Measurements from ENCODE around the gene ALDH2.
A peak's percentile ranks its signal among the peaks of the same experiment; 100 is the strongest.
"Not testable (repeated sequence)": the region's sequence is repeated elsewhere in the genome, so short reads cannot be mapped to it uniquely, and the experiment has no call there.

ALDH2 gene

DNA sequence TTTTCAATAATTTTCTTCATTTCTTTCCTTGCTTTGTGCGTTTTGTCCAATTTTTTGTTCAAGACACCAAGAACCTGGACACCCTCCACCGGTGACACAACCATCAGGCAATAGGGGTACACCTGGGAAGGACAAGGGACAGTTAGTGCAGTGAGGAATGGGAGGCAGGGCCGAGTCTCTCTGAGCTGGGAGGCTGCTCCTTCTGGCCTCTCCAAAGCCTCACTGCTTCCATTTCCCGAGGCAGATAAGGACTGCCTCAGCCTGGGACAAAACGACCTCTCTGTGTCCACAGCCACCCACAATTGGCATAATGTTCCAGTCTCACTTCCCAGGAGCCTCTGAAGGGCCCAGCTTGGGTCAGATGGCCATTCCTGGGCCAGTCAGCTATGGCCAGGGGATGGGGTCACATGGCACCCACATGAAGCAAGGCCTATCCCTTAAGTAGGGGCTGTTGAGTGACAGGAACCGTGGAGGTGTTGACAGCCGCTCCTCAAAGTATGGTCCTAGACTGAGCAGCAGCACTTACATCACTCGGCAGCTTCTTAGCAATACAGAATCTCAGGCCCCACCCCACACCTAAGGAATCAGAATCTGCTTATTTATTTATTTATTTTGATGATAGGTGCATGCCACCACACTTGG, 61.7 kb downstream of the ALDH2 start:
- no peaks in the 10 kb centered on the region for H3K27me3 ChIP-seq (ENCODE audit: insufficient read depth, low read length)
- H3K36me3 ChIP-seq (ENCODE audit: insufficient read depth, low read length) = no peaks in the 10 kb centered on the region
- no peaks in the 10 kb centered on the region for H3K9me3 ChIP-seq (ENCODE audit: low read length)
- peaks cover 8% of the 10 kb centered on the region for H3K4me1 ChIP-seq (ENCODE audit: insufficient read depth, low read length)
- no peak overlapping the region for H3K4me3 ChIP-seq (ENCODE audit: low read length)
- H2AFZ ChIP-seq (ENCODE audit: low read depth, low read length) = no peak overlapping the region

DNA sequence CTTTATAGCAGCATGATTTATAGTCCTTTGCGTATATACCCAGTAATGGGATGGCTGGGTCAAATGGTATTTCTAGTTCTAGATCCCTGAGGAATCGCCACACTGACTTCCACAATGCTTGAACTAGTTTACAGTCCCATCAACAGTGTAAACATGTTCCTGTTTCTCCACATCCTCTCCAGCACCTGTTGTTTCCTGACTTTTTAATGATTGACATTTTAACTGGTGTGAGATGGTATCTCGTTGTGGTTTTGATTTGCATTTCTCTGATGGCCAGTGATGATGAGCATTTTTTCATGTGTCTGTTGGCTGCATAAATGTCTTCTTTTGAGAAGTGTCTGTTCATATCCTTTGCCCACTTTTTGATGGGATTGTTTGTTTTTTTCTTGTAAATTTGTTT, 62.9 kb downstream of the ALDH2 start:
- not testable (repeated sequence) for H3K4me1 ChIP-seq (ENCODE audit: insufficient read depth, low read length); H2AFZ ChIP-seq (ENCODE audit: low read depth, low read length); H3K27me3 ChIP-seq (ENCODE audit: insufficient read depth, low read length); H3K4me3 ChIP-seq (ENCODE audit: low read length); H3K36me3 ChIP-seq (ENCODE audit: insufficient read depth, low read length); H3K9me3 ChIP-seq (ENCODE audit: low read length)

DNA sequence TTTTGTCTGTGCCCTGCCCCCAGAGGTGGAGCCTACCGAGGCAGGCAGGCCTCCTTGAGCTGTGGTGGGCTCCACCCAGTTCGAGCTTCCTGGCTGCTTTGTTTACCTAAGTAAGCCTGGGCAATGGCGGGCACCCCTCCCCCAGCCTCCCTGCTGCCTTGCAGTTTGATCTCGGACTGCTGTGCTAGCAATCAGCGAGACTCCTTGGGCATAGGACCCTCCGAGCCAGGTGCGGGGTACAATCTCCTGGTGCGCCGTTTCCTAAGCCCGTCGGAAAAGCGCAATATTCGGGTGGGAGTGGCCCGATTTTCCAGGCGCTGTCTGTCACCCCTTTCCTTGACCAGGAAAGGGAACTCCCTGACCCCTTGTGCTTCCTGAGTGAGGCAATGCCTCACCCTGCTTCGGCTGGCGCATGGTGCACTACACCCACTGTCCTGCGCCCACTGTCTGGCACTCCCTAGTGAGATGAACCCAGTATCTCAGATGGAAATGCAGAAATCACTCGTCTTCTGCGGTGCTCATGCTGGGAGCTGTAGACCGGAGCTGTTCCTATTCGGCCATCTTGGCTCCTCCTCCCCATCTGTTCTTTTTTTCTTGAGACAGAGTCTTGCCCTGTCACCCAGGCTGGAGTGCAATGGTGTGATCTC, 68.1 kb downstream of the ALDH2 start:
- H3K27me3 ChIP-seq (ENCODE audit: insufficient read depth, low read length); H3K9me3 ChIP-seq (ENCODE audit: low read length); H3K4me3 ChIP-seq (ENCODE audit: low read length); H3K4me1 ChIP-seq (ENCODE audit: insufficient read depth, low read length); H2AFZ ChIP-seq (ENCODE audit: low read depth, low read length): not testable (repeated sequence)
- peaks cover 10% of the 10 kb centered on the region for H3K36me3 ChIP-seq (ENCODE audit: insufficient read depth, low read length)

DNA sequence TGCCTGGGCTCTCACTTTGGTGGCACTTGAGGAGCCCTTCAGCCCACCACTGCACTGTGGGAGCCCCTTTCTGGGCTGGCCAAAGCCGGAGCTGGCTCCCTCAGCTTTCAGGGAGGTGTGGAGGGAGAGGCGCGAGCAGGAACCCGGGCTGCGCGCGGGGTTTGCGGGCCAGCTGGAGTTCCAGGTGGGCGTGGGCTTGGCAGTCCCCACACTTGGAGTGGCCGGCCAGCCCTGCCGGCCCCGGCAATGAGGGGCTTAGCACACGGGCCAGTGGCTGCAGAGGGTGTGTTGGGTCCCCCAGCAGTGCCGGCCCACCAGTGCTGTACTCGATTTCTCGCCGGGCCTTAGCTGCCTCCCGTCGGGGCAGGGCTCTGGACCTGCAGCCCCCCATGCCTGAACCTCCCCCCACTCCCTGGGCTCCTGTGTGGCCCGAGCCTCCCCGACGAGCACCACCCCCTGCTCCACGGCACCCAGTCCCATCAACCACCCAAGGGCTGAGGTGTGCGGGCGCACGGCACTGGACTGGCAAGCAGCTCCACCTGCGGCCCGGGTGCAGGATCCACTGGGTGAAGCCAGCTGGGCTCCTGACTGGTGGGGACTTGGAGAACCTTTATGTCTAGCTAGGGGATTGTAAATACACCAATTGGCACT, 68.9 kb downstream of the ALDH2 start:
- not testable (repeated sequence) for H3K27me3 ChIP-seq (ENCODE audit: insufficient read depth, low read length); H2AFZ ChIP-seq (ENCODE audit: low read depth, low read length); H3K4me3 ChIP-seq (ENCODE audit: low read length); H3K9me3 ChIP-seq (ENCODE audit: low read length)
- peaks cover 12% of the 10 kb centered on the region for H3K4me1 ChIP-seq (ENCODE audit: insufficient read depth, low read length)
- peaks cover 15% of the 10 kb centered on the region for H3K36me3 ChIP-seq (ENCODE audit: insufficient read depth, low read length)

DNA sequence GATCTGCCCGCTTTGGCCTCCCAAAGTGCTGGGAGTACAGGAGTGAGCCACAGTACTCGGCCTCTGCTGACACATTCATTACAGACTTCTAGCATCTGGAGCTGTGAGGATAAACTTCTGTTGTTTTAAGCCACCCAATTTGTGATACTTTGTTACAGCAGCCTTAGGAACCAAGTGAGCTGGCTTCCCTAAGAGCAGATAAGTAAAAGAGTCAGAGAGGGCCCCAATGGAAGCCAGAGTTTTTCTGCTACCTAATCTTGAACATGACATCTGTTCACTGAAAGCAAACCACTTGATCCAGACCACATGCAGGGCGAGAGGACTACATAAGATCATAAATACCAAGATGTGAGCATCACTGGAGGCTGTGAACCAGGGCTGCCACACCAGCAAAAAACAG, 71.6 kb downstream of the ALDH2 start:
- Histone ChIP-seq H3K36me3 (ENCODE audit: insufficient read depth, low read length) (peaks cover 15% of the 10 kb centered on the region), H3K9me3 (ENCODE audit: low read length) (no peaks in the 10 kb centered on the region), H3K4me3 (ENCODE audit: low read length) (no peak overlapping the region), H2AFZ (ENCODE audit: low read depth, low read length) (no peak overlapping the region), H3K27me3 (ENCODE audit: insufficient read depth, low read length) (no peaks in the 10 kb centered on the region), H3K4me1 (ENCODE audit: insufficient read depth, low read length) (peaks cover 22% of the 10 kb centered on the region)

DNA sequence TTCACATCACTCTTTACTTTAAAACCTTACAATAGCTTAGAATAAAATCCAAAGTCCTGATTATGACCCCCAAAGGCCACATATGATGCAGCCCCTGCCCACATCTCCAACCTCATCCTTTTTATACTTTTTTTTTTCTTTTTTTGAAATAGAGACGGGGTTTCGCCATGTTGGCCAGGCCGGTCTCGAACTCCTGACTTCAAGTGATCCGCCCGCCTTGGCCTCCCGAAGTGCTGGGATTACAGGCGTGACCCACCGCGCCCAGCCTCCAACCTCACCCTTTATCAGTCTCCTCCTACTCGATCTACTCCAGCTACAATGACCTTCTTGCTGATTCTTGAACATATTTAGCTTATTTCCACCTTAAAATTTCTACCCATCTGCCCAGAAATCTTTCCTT, 74.1 kb downstream of the ALDH2 start:
- H3K4me1 ChIP-seq (ENCODE audit: insufficient read depth, low read length) = peaks cover 23% of the 10 kb centered on the region
- H3K27me3 ChIP-seq (ENCODE audit: insufficient read depth, low read length) = no peaks in the 10 kb centered on the region
- H3K4me3 ChIP-seq (ENCODE audit: low read length) = peak overlapping the region; percentile 95
- H3K9me3 ChIP-seq (ENCODE audit: low read length) = no peaks in the 10 kb centered on the region
- peaks cover 15% of the 10 kb centered on the region for H3K36me3 ChIP-seq (ENCODE audit: insufficient read depth, low read length)
- no peak overlapping the region for H2AFZ ChIP-seq (ENCODE audit: low read depth, low read length)

DNA sequence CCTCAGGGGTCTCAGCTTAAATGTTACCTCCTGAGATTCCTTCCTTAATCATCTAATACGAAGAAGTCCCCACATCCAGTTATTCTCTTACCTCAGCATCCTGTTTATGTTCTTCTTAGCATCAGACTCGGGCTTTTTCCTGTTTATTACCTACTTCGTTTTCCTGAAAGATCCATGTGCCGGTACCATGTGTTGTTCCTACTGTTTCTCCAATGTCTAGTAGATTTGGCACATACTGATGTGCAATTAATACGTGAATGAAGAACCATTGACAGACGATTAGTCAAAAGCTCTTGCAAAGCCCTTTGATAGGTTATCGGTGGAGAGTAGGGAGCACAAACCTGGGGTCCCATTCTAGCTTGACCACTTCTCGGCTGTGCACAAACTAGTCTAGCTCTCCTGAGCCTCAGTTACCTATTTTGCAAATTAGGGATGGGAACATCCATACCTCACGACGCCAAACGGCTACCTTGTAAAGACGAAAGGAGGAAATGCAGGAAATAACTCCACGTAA, 74.6 kb downstream of the ALDH2 start:
- Histone ChIP-seq H3K36me3 (ENCODE audit: insufficient read depth, low read length) (peaks cover 15% of the 10 kb centered on the region), H3K27me3 (ENCODE audit: insufficient read depth, low read length) (no peaks in the 10 kb centered on the region), H3K4me1 (ENCODE audit: insufficient read depth, low read length) (peaks cover 23% of the 10 kb centered on the region), H2AFZ (ENCODE audit: low read depth, low read length) (peak overlapping the region; percentile 65), H3K9me3 (ENCODE audit: low read length) (no peaks in the 10 kb centered on the region), H3K4me3 (ENCODE audit: low read length) (peak overlapping the region; percentile 95)

DNA sequence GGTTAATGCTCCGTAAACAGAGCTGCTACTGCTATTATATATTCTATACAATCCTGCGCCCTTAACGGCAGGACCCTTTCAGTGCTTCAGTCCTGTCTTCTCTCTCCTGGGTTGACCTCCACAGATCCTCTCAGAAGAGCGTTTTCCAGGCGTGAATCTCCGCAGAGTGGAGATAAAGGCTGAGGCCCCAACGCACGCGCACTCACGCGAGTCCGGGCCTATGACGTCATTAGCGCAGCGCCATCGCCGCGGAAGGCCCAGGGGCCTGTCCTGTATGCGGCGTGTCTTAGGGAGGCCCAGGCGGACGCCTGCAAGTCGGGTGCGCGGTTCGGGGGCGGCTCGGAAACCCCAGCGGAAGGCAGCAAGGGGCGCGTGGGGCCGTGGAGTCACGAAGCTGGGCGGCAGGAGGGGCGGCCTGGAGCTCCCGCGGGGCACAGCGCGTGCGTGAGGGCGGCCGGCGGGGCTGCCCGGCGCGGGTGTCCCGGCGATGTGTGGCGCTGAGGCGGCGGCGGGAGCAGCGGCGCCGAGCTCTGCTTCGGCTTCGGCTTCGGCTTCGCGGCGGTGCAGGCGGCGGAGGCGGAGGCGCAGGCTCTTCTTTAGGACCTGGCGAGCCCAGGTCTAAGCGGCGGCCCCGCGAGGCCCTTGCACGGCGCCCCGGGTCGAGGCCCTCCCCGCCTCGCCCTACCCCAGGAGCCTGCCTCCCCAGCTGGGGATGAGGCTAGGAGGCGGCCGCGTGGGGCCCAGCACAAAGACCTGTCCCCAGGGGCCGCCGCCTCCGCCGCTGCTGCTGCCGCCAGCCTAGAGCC, 75.2 kb downstream of the ALDH2 start, which contains the start of gene MAPKAPK5:
MAPKAPK5 (plus strand) TSS at position 479 of the 806 bp plus-strand sequence. CDS start 506 bp downstream, outside the sequence.
- no peaks in the 10 kb centered on the region for H3K27me3 ChIP-seq (ENCODE audit: insufficient read depth, low read length)
- peak within 1 kb of the TSS; percentile 95 for H3K4me3 ChIP-seq (ENCODE audit: low read length)
- H2AFZ ChIP-seq (ENCODE audit: low read depth, low read length) = peak within 1 kb of the TSS; percentile 65
- H3K4me1 ChIP-seq (ENCODE audit: insufficient read depth, low read length) = peaks cover 23% of the 10 kb centered on the region
- H3K9me3 ChIP-seq (ENCODE audit: low read length) = no peaks in the 10 kb centered on the region
- H3K36me3 ChIP-seq (ENCODE audit: insufficient read depth, low read length) = peaks cover 15% of the 10 kb centered on the region

DNA sequence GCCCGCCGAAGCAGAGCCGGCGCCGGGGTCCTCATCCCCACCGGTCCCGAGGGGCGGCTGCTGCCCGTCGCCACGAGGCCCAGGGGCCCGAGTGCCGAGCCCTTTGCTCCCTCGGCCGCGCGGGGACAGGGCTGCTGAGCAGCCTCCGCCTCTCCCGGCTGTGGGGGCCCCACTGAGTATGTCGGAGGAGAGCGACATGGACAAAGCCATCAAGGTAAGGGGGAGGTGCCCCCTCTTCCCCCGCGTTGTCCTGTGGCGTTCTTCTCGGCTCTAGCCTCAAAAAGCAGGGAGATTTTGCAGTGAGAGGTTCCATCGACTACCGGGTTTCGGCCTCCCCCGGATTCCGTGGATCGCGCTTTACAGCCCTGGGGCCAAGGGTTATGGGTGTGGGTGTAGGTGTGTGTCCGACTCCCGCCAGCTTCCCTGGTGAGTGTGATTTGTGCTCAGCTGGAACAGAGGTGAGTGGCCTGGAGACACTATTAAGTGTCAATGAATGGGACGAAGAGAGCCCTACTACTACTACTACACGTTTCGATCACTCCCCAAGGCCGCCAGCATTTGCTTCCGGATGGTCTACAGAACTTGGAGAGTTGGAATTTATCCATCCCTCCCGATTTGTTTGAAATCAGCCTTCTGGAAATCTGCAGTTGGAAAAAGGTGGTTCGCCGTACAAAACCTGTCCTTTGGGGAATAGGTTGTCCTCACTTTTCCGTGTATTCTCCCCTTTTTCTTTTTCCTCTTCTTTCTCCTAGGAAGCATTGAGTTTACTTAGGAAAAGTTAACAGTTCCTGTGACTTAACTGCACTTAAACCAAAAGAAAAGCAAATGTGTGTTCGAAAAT, 76.0 kb downstream of the ALDH2 start:
- Histone ChIP-seq H3K27me3 (ENCODE audit: insufficient read depth, low read length) (no peaks in the 10 kb centered on the region), H2AFZ (ENCODE audit: low read depth, low read length) (peak overlapping the region; percentile 65), H3K4me3 (ENCODE audit: low read length) (peak overlapping the region; percentile 95), H3K36me3 (ENCODE audit: insufficient read depth, low read length) (peaks cover 15% of the 10 kb centered on the region), H3K9me3 (ENCODE audit: low read length) (no peaks in the 10 kb centered on the region), H3K4me1 (ENCODE audit: insufficient read depth, low read length) (peaks cover 23% of the 10 kb centered on the region)

DNA sequence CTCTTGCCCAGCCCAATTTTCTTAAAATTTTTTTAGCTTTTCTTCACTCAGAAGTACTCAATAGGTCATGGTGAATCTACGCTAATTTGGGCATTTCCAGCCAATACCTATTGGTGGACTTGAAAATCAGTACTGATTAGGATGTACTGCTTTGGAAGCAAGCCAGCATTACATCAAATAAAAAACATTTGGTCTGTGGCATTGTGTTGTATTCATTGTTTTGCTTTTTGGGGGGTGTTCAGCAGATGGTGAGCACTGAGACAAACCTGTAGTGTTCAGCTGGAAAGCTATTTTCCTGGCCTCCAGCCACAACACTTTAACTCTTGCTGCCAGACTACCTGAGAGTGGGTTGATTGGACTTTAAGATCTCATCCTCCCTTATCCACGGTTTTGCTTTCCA, 79.3 kb downstream of the ALDH2 start:
- Histone ChIP-seq H2AFZ (ENCODE audit: low read depth, low read length) (no peak overlapping the region), H3K36me3 (ENCODE audit: insufficient read depth, low read length) (peaks cover 5% of the 10 kb centered on the region), H3K4me1 (ENCODE audit: insufficient read depth, low read length) (peaks cover 10% of the 10 kb centered on the region), H3K4me3 (ENCODE audit: low read length) (no peak overlapping the region), H3K9me3 (ENCODE audit: low read length) (peaks cover 2% of the 10 kb centered on the region), H3K27me3 (ENCODE audit: insufficient read depth, low read length) (no peaks in the 10 kb centered on the region)

DNA sequence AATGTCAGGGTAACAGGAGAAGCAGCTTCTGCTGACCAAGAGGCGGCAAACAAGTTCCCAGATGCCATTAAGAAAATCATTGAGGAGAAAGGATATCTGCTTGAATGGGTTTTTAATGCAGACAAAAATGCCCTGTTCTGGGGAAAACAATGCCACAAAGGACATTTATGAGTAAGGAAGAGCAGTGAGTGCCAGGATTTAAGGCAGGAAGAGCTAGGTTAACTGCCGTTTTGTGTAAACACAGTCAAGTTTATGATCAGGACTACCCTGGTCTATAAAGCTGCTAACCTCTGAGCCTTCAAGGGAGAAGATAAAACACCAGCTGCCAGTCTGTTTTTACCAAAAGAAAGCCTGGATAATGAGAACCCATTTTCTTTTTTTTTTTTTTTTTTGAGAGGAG, 83.8 kb downstream of the ALDH2 start:
- no peak overlapping the region for H2AFZ ChIP-seq (ENCODE audit: low read depth, low read length)
- peaks cover 4% of the 10 kb centered on the region for H3K9me3 ChIP-seq (ENCODE audit: low read length)
- peaks cover 13% of the 10 kb centered on the region for H3K36me3 ChIP-seq (ENCODE audit: insufficient read depth, low read length)
- H3K27me3 ChIP-seq (ENCODE audit: insufficient read depth, low read length) = no peaks in the 10 kb centered on the region
- no peaks in the 10 kb centered on the region for H3K4me1 ChIP-seq (ENCODE audit: insufficient read depth, low read length)
- no peak overlapping the region for H3K4me3 ChIP-seq (ENCODE audit: low read length)

DNA sequence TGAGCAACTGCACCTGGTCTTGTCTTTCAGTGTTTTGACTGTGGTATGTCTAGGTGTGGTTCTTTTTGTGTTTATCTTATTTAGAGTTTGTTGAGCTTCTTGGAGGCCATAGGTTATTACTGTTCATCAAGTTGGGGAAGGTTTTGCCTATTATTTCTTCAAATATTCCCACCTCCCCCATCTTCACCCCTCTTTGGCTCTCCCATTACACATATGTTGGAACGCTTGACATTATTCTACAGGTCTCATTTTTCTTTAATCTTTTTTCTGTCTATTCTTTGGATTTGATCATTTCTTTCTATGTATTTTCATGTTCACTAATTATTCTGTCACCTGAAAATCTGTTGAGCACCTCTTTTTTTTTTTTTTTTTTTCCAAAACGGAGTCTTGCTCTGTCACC, 91.5 kb downstream of the ALDH2 start:
- Histone ChIP-seq H3K27me3 (ENCODE audit: insufficient read depth, low read length) (no peaks in the 10 kb centered on the region), H2AFZ (ENCODE audit: low read depth, low read length) (no peak overlapping the region), H3K9me3 (ENCODE audit: low read length) (peaks cover 10% of the 10 kb centered on the region), H3K4me1 (ENCODE audit: insufficient read depth, low read length) (no peaks in the 10 kb centered on the region), H3K36me3 (ENCODE audit: insufficient read depth, low read length) (peaks cover 7% of the 10 kb centered on the region), H3K4me3 (ENCODE audit: low read length) (no peak overlapping the region)
